Mucosa of descending colon (tissue), 3 donors: ENCODE results near the gene LRRK1. TPM values are rescaled to one million over a fixed set of nuclear protein-coding genes. Genes with fewer than 3 reads are reported as not detected.

Source experiments
- ATAC-seq: fragments of 200-7000 bp; cut with Tn5 transposase; one replicate; pipeline ENCODE4 v1.9.1; 2020; ENCODE audit warnings: mild to moderate bottlenecking, moderate library complexity
- DNase-seq, 3 donors: peaks; one replicate each; pipeline ENCODE4 v3.0.0-alpha.2; 2020
- H3K36me3 ChIP-seq: fragments of 200-600 bp; one replicate; pipeline ENCODE4 v1.8.0; 2021; ENCODE audit warnings: low read depth, mild to moderate bottlenecking
- H3K4me1 ChIP-seq: fragments of 200-600 bp; one replicate; pipeline ENCODE4 v1.8.0; 2021; ENCODE audit warnings: low read depth, mild to moderate bottlenecking
- H3K4me3 ChIP-seq: fragments of 200-600 bp; one replicate; pipeline ENCODE4 v1.8.0; 2021; ENCODE audit warnings: mild to moderate bottlenecking
- H3K9me3 ChIP-seq: fragments of 200-600 bp; one replicate; pipeline ENCODE4 v1.8.0; 2021; ENCODE audit warnings: mild to moderate bottlenecking
- intact Hi-C, 2 donors: fragments of 100-400 bp; cut with DNase I in 1 of 2; cut with micrococcal nuclease in 1 of 2; formaldehyde crosslinking; loops; one replicate each; pipeline versions ENCODE4 v1.11.0 to v1.11.1; 2022; cut with DNase I, micrococcal nuclease
- total RNA-seq, 3 donors: library from RNA; stranded (reverse); fragmentation: NEBNext Ultra II Directional in 2 of 3; extraction: Animal tissue kit (Norgen Biotek cat#: 25700) in 2 of 3; gene quantifications; one replicate each; pipeline versions ENCODE4 v1.2.1 to v1.2.4, GENCODE V29; 2021 to 2023
- TF ChIP-seq, protein P1 (sequence below): fragments of 200-600 bp; IDR thresholded peaks from one replicate; pipeline ENCODE4 v1.8.0; 2022; ENCODE audit warnings: antibody characterized with exemption, mild to moderate bottlenecking
- donor health status: DM: no; HTN: no; CAD: no; lungs with moderate emphysema.
- donor health status: DM: no; HTN: no; CAD: no.
- donor health status: DM: no; HTN: yes; CAD: no.

Gene LRRK1
- total RNA-seq, 3 donors from 2014 or later = 43.7 to 60.1 (median 50.6) TPM

DNA sequence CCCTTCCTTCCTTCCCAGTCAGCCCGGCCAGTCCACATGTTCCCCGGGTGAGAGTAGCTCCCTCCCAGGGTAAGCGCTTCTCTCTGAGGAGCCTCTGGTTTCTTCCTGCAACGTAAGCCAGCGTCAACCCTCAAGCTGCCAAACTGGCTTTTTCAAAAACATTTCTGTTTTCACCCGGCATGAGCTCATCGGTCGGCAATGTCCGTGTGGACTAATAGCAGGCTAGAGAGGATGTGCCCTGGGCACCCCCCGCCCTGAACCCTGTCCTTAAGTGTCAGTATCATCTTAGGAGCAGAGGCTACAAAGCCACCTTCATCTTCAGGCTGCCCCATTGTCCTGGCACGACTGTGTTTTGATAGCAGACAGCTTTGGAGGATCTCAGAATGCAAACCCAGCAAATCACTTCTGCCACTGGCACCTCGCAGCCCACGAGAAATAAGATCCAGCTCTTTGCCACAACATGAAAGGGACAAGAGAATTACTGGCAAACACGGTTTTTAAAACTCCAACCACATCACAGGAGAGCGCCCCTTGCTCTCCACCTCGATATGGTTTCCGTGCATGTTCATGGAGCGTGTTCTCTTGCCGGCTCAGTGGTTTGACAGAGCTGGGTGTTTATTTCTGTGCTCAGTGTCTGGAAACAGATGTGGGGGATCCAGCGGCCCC lies 29.6 kb upstream of the LRRK1 start:
- intact Hi-C loops = no loop called here
- Histone ChIP-seq H3K9me3 (no peaks in the 10 kb centered on the region), H3K4me3 (no peak overlapping the region), H3K36me3 (no peaks in the 10 kb centered on the region), H3K4me1 (no peaks in the 10 kb centered on the region)
- TF ChIP-seq, protein P1, sequence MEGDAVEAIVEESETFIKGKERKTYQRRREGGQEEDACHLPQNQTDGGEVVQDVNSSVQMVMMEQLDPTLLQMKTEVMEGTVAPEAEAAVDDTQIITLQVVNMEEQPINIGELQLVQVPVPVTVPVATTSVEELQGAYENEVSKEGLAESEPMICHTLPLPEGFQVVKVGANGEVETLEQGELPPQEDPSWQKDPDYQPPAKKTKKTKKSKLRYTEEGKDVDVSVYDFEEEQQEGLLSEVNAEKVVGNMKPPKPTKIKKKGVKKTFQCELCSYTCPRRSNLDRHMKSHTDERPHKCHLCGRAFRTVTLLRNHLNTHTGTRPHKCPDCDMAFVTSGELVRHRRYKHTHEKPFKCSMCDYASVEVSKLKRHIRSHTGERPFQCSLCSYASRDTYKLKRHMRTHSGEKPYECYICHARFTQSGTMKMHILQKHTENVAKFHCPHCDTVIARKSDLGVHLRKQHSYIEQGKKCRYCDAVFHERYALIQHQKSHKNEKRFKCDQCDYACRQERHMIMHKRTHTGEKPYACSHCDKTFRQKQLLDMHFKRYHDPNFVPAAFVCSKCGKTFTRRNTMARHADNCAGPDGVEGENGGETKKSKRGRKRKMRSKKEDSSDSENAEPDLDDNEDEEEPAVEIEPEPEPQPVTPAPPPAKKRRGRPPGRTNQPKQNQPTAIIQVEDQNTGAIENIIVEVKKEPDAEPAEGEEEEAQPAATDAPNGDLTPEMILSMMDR = no peak
- peak in 1 of 3 donors; percentile 23 for DNase-seq
- ATAC-seq = peak; percentile 62

DNA sequence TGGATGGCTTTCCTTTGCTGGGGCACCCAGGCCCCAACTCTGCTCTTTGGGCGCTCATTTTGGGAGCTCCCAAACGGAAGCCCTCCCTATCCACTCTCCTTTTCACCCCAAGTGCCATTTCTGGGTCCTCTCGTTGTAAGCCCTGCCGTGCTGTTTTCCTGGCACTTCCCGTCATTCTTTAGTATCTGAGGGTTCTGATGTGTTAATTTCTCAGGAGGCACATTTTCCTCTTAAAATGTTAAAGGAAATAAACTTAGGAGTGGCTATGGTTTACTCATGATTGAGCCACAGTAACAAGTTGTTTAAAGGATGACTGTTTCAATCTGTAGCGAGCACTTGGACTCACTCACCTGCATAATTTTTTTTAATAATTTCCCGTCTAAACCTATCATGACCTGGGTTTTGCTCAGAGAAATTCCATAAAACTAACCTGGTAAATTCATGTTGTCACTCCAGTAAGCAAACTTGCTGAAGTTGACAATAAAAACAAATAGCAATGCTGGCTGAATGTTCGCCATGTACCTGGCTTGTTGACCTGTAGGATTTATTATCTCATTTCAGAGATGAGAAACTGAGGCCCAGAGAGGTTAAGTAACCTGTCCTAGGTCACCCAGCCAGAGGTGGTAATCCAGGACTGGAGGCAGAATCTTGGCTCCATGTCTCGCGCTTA lies 29.0 kb upstream of the LRRK1 start:
- no peaks in the 10 kb centered on the region for H3K9me3 ChIP-seq
- H3K36me3 ChIP-seq = no peaks in the 10 kb centered on the region
- DNase-seq (no peak), ATAC-seq (no peak)
- H3K4me1 ChIP-seq = no peaks in the 10 kb centered on the region
- intact Hi-C loops = no loop called here
- H3K4me3 ChIP-seq = no peak overlapping the region
- TF ChIP-seq, protein P1 = no peak

DNA sequence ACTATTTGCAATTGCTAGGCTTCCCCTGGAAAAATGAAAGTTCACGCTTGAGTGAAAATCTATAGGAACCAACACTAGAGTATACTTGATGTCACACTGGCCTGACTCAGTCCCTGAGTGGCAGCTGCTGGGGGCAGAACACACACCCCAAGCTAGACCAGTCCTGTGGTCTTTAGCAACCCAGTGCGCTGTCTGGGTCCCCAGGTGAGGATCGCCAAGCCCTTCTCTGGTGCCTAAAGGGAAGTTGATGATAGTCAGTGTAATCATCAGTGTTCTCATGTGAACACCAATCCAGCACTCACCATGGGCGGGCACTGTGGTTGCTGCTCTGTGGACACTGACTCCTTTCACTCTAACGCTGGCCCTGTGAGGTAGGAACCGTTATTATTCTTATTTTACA lies 28.3 kb upstream of the LRRK1 start:
- Histone ChIP-seq H3K4me3 (no peak overlapping the region), H3K36me3 (no peaks in the 10 kb centered on the region), H3K9me3 (no peaks in the 10 kb centered on the region), H3K4me1 (no peaks in the 10 kb centered on the region)
- ATAC-seq = no peak
- DNase-seq = no peak
- TF ChIP-seq, protein P1 = no peak
- intact Hi-C loops = no loop called here

DNA sequence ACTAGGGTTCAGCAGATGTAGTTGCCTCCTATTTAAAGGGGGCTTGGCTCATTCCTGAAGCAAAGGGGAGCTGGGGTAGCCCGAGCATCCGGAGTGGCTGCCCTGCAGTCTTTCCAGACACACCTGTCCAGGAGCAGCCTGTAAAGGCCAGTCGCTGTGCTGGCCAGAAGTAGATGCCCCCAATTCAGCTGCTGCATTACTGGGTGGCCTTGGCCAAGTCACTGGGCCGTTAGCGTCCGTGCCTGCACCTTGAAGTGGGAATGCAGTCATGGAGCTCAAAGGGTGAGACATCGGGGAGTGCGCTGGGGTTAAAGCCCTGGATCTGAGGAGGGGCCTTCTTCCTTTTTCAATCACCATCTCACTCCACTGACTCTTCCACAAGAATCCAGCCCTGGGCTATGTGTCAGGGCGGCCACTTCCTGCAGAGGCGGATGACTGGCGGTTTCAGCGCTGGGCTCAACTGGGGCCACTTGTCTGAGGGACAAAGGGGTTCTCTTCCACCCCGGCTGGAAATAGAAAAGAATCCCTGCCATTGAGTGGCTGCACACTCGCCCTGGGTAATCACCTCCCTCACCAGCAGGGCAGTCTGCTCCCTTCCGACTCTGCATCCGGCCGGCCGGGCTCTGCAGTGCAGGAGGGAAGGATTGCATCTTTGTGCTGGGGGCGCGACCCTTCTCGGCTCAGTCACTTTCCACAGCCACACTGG lies 27.7 kb upstream of the LRRK1 start:
- no peaks in the 10 kb centered on the region for H3K36me3 ChIP-seq
- TF ChIP-seq, protein P1 = no peak
- H3K4me1 ChIP-seq = no peaks in the 10 kb centered on the region
- ATAC-seq (no peak), DNase-seq (no peak)
- no peak overlapping the region for H3K4me3 ChIP-seq
- no peaks in the 10 kb centered on the region for H3K9me3 ChIP-seq
- intact Hi-C loops = no loop called here

DNA sequence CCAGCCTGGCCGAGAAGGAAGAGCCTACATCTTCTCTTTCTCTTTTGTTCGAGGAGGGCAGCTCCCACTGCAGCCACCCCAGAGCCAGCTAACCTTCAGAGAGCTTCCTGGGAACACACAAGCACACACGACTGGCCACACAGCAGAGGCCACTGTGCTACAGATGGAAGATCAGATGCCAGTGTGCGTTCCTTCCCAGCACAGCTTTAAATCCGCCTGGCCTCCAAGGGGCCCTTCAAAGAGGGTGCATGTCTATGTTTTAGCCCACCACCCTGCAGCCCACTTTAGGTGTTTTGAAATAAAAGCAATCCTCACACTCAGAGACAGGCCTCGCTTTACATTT lies 27.2 kb upstream of the LRRK1 start:
- H3K4me3 ChIP-seq = no peak overlapping the region
- no peak for DNase-seq
- TF ChIP-seq, protein P1 = no peak
- intact Hi-C loops = no loop called here
- H3K36me3 ChIP-seq = no peaks in the 10 kb centered on the region
- no peaks in the 10 kb centered on the region for H3K4me1 ChIP-seq
- ATAC-seq = no peak
- no peaks in the 10 kb centered on the region for H3K9me3 ChIP-seq
